Vagina (tissue), 2 donors: ENCODE data around the gene FAM240B.

Experiments
- CTCF ChIP-seq, 3 experiments: fragments of 450-650 bp in 2 of 3; fragments of 200-600 bp in 1 of 3; sonication (generic) in 1 of 3; IDR thresholded peaks; one replicate each; pipeline ENCODE4 v1.5.1; 2017 to 2019; ENCODE audit warnings: antibody characterized with exemption in 3 of 3, mild to moderate bottlenecking in 2 of 3, moderate library complexity in 2 of 3
- POLR2A ChIP-seq, 2 donors: fragments of 450-650 bp; IDR thresholded peaks; one replicate each; pipeline ENCODE4 v1.6.1; 2017; ENCODE audit warnings: antibody characterized with exemption in 2 of 2, mild to moderate bottlenecking in 2 of 2, moderate library complexity in 2 of 2
- POLR2AphosphoS5 ChIP-seq, 2 donors: sonication (generic); formaldehyde crosslinking; IDR thresholded peaks; one replicate each; pipeline ENCODE4 v1.9.0; 2017; ENCODE audit warnings: antibody characterized with exemption in 2 of 2, mild to moderate bottlenecking in 2 of 2, low read depth in 1 of 2; ENCODE audit not compliant: insufficient read depth in 1 of 2

- TF ChIP-seq CTCF (IDR thresholded peaks at IDR 0.05) (no peak), POLR2A (IDR thresholded peaks at IDR 0.05) (no peak), POLR2AphosphoS5 (IDR thresholded peaks at IDR 0.05; ENCODE audit: insufficient read depth in 1 of 2, low read depth in 1 of 2) (no peak)
Measured at GRCh38 chr9:38671372-38671731, 48.6 kb downstream of the FAM240B start.
